ENCODE results near the gene SCTR.

Gene SCTR

GRCh38 chr2:119527999-119528398 lies 3.7 kb upstream of the SCTR start:
- TF ChIP-seq, protein P1, sequence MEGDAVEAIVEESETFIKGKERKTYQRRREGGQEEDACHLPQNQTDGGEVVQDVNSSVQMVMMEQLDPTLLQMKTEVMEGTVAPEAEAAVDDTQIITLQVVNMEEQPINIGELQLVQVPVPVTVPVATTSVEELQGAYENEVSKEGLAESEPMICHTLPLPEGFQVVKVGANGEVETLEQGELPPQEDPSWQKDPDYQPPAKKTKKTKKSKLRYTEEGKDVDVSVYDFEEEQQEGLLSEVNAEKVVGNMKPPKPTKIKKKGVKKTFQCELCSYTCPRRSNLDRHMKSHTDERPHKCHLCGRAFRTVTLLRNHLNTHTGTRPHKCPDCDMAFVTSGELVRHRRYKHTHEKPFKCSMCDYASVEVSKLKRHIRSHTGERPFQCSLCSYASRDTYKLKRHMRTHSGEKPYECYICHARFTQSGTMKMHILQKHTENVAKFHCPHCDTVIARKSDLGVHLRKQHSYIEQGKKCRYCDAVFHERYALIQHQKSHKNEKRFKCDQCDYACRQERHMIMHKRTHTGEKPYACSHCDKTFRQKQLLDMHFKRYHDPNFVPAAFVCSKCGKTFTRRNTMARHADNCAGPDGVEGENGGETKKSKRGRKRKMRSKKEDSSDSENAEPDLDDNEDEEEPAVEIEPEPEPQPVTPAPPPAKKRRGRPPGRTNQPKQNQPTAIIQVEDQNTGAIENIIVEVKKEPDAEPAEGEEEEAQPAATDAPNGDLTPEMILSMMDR (IDR thresholded peaks at IDR 0.05; ENCODE audit: insufficient read depth, missing control alignments): no peak
- DNase-seq (ENCODE audit: insufficient read length, low spot score) (no peak), FAIRE-seq (no peak)

DNA sequence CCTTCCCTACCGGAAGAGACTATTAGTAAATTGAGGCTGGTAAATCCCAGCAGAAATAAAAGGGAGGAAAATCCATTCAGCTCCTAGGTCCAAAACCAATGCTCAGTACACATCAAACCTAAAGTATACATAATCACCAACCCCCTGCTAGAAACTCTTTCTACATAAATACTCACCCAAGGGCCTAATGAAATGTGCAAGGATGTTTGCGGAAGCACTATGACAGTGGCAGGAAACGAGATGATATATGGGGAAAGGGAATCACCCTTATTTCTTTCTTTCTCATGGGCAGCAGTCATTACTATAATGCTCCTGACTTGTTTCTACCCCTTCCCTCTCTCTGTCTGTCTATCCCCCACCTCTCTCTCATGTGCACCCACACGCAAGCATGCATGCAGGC lies 1.3 kb upstream of the SCTR start:
- TF ChIP-seq, protein P1 (IDR thresholded peaks at IDR 0.05; ENCODE audit: insufficient read depth, missing control alignments): no peak
- DNase-seq (ENCODE audit: insufficient read length, low spot score) (no peak), FAIRE-seq (no peak)

- no peak for DNase-seq (ENCODE audit: insufficient read length, low spot score)
- TF ChIP-seq, protein P1 (IDR thresholded peaks at IDR 0.05; ENCODE audit: insufficient read depth, missing control alignments): no peak
- no peak for FAIRE-seq
Measured at GRCh38 chr2:119523383-119523951, 816 bp downstream of the SCTR start.

GRCh38 chr2:119522671-119523070 lies 1.6 kb downstream of the SCTR start:
- TF ChIP-seq, protein P1 (IDR thresholded peaks at IDR 0.05; ENCODE audit: insufficient read depth, missing control alignments): no peak
- DNase-seq (ENCODE audit: insufficient read length, low spot score) (no peak), FAIRE-seq (no peak)

- no peak for DNase-seq (ENCODE audit: insufficient read length, low spot score)
- FAIRE-seq: no peak
- TF ChIP-seq, protein P1 (IDR thresholded peaks at IDR 0.05; ENCODE audit: insufficient read depth, missing control alignments): no peak
Measured at GRCh38 chr2:119521433-119522050, 2.7 kb downstream of the SCTR start.

DNA sequence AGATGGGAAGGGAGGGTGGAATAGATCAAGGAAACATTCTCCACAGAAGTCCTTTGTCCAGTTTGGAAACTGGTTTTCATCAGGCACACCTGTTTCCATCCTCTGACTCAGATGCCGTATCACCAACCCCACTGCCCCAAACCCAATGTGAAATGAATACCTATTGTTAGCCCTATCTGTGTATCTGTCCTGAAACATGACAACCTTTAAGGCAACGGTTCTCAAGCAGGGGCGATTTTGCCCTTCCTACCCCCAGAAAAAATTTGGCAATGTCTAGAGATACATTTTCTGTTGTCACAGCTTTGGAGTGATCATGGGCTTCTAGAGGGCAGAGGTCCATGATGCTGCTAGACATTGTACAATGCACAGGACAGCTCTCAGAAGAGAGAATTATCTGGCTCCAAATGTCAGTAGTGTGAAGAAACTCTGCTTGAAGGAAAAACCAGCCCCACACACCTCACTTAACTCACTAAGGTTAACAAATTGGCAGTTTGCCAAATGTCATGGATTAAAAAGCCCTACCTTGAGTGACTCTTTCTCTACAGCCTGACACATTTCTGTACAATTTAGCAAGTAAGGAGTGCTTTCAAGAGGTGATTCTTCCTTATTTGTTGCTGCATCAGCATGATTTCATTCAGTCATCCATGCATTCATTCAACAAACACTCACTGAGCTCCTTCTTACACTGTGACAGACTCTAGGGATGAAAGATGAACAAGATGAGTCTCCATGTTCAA lies 3.4 kb downstream of the SCTR start:
- DNase-seq (ENCODE audit: insufficient read length, low spot score): no peak
- TF ChIP-seq, protein P1 (IDR thresholded peaks at IDR 0.05; ENCODE audit: insufficient read depth, missing control alignments): no peak
- no peak for FAIRE-seq

DNA sequence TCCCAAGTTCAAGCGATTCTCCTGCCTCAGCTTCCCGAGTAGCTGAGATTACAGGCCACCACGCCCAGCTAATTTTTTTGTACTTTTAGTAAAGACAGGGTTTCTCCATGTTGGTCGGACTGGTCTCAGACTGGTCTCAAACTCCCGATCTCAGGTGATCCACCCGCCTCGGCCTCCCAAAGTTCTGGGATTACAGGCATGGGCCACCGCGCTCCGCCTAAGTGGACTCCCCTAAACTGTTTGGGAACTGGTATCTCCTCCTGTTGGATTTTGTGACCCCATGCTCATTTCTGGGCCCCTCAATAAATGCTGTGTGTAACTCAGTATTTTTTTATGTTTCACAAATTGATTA lies 5.2 kb downstream of the SCTR start:
- FAIRE-seq (no peak), DNase-seq (ENCODE audit: insufficient read length, low spot score) (no peak)
- TF ChIP-seq, protein P1 (IDR thresholded peaks at IDR 0.05; ENCODE audit: insufficient read depth, missing control alignments): no peak

Data from D721Med (cell line).